ENCODE results near the gene AIPL1. TPM values are rescaled to one million over a fixed set of nuclear protein-coding genes. Genes with fewer than 3 reads are reported as not detected.

Gene AIPL1
- total RNA-seq, 3 donors from 2014 or later (not counting 1 experiment from before 2014, with no cell fraction given): not detected

- H3K4me1 ChIP-seq (ENCODE audit: control insufficient read depth, insufficient read depth, low read length): no peaks in the 10 kb centered on the region
- intact Hi-C loops (cut with micrococcal nuclease): loop anchor here (10.0 kb wide), 1 partner anchor 529 kb away; no protein-coding TSS in a partner anchor
- no peak overlapping the region for H3K4me3 Mint-ChIP-seq
- H3K36me3 Mint-ChIP-seq: no peaks in the 10 kb centered on the region
- H3K4me1 Mint-ChIP-seq: peaks cover 5 to 6% of the 10 kb centered on the region in 2 donors
- no peak overlapping the region for H3K27ac Mint-ChIP-seq
- H3K4me3 ChIP-seq (ENCODE audit: low read length): no peak overlapping the region
- no peaks in the 10 kb centered on the region for H3K36me3 ChIP-seq (ENCODE audit: control insufficient read depth, insufficient read depth, low read length)
- H3K9me3 Mint-ChIP-seq: no peaks in the 10 kb centered on the region
- H3K27me3 Mint-ChIP-seq (ENCODE audit: low read depth in 2 of 2): peaks cover 0 to 5% of the 10 kb centered on the region in 2 donors
- no peak for ATAC-seq
- no peaks in the 10 kb centered on the region for H3K27me3 ChIP-seq (ENCODE audit: control insufficient read depth, insufficient read depth, low read length)
- H3K27ac ChIP-seq (ENCODE audit: low read length): no peak overlapping the region
- no peaks in the 10 kb centered on the region for H3K9me3 ChIP-seq (ENCODE audit: control insufficient read depth, insufficient read depth, low read length)
- 92% methylated on average over 4 of the region's 4 CpGs for WGBS (ENCODE audit: insufficient coverage)
- no peak for DNase-seq
- TF ChIP-seq CTCF (IDR thresholded peaks at IDR 0.05): no peak
These were observed 40.5 kb upstream of the AIPL1 start for GRCh38 chr17:6475411-6475810.

GRCh38 chr17:6474906-6475305, 40.0 kb upstream of the AIPL1 start:
- Mint-ChIP-seq H3K36me3 (no peaks in the 10 kb centered on the region), H3K4me3 (no peak overlapping the region), H3K27ac (no peak overlapping the region), H3K9me3 (no peaks in the 10 kb centered on the region), H3K27me3 (ENCODE audit: low read depth in 2 of 2) (peaks cover 0 to 5% of the 10 kb centered on the region in 2 donors), H3K4me1 (peaks cover 5 to 6% of the 10 kb centered on the region in 2 donors)
- Histone ChIP-seq H3K4me3 (ENCODE audit: low read length) (no peak overlapping the region), H3K36me3 (ENCODE audit: control insufficient read depth, insufficient read depth, low read length) (no peaks in the 10 kb centered on the region), H3K9me3 (ENCODE audit: control insufficient read depth, insufficient read depth, low read length) (no peaks in the 10 kb centered on the region), H3K27ac (ENCODE audit: low read length) (no peak overlapping the region), H3K4me1 (ENCODE audit: control insufficient read depth, insufficient read depth, low read length) (no peaks in the 10 kb centered on the region), H3K27me3 (ENCODE audit: control insufficient read depth, insufficient read depth, low read length) (no peaks in the 10 kb centered on the region)
- no peak for TF ChIP-seq CTCF (IDR thresholded peaks at IDR 0.05)
- no peak for ATAC-seq
- DNase-seq: no peak
- 90% methylated on average over 7 of the region's 7 CpGs for WGBS (ENCODE audit: insufficient coverage)
- intact Hi-C loops (cut with micrococcal nuclease): loop anchor here (10.0 kb wide), 1 partner anchor 530 kb away; no protein-coding TSS in a partner anchor

GRCh38 chr17:6474376-6474775, 39.5 kb upstream of the AIPL1 start:
- DNase-seq (no peak), ATAC-seq (no peak)
- Mint-ChIP-seq H3K4me1 (peaks cover 5 to 6% of the 10 kb centered on the region in 2 donors), H3K4me3 (no peak overlapping the region), H3K9me3 (no peaks in the 10 kb centered on the region), H3K27me3 (ENCODE audit: low read depth in 2 of 2) (peaks cover 0 to 8% of the 10 kb centered on the region in 2 donors), H3K36me3 (no peaks in the 10 kb centered on the region), H3K27ac (no peak overlapping the region)
- no peak for TF ChIP-seq CTCF (IDR thresholded peaks at IDR 0.05)
- H3K4me1 ChIP-seq (ENCODE audit: control insufficient read depth, insufficient read depth, low read length): no peaks in the 10 kb centered on the region
- no peaks in the 10 kb centered on the region for H3K27me3 ChIP-seq (ENCODE audit: control insufficient read depth, insufficient read depth, low read length)
- no peak overlapping the region for H3K4me3 ChIP-seq (ENCODE audit: low read length)
- no peak overlapping the region for H3K27ac ChIP-seq (ENCODE audit: low read length)
- WGBS (ENCODE audit: insufficient coverage): 93% methylated on average over 22 of the region's 22 CpGs
- intact Hi-C loops (cut with micrococcal nuclease): loop anchor here (10.0 kb wide), 1 partner anchor 530 kb away; no protein-coding TSS in a partner anchor
- H3K9me3 ChIP-seq (ENCODE audit: control insufficient read depth, insufficient read depth, low read length): no peaks in the 10 kb centered on the region
- no peaks in the 10 kb centered on the region for H3K36me3 ChIP-seq (ENCODE audit: control insufficient read depth, insufficient read depth, low read length)

Measured in natural killer cell (primary cell).